ENCODE measurements around the gene LSM14A.
"Not testable (repeated sequence)": the region's sequence is repeated elsewhere in the genome, so short reads cannot be mapped to it uniquely, and the experiment has no call there.

Gene LSM14A

DNA sequence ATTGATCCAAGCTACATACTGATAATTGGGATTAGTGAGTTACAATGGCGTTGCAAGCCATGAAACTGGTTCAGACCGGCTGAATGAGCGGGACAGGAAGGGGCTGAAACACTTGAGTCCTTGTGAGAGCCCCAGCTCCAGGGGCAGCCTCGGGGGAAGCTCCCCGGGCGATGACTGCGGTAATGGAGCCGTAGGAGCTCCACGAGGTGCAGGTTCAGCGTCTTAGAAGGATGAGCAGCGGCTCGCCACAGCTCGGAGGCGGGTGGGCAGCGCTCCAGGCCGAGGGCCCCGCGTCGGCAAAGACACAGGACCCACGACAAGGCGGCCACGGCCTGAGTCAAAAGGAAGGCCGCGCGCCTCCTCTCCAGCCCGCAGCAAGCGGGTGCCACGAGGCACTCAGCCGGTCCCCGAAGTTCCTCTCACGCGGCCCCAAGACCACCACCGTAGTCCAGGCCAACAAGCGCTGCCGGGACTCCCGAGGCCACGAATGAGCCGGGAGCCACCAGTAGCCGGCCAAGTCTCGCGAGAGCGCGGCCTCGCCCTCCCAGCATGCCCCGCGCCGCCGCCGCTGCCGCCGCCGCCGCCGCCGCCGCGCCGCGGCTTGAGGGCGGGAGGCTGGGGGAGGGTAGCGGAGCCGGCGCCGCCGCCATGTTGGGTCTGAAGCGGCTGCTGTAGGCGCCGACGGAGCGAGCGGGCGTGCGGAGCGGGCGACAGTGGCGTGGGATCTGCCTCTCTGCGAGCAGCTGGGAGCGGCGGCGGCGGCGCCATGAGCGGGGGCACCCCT, at the start of gene LSM14A:
Gene LSM14A, plus strand, starts transcription at position 628 of the 784 bp plus-strand sequence. Its CDS starts 139 bp downstream, at position 767.
- DNase-seq (ENCODE audit: low spot score), result peak; percentile 79

DNA sequence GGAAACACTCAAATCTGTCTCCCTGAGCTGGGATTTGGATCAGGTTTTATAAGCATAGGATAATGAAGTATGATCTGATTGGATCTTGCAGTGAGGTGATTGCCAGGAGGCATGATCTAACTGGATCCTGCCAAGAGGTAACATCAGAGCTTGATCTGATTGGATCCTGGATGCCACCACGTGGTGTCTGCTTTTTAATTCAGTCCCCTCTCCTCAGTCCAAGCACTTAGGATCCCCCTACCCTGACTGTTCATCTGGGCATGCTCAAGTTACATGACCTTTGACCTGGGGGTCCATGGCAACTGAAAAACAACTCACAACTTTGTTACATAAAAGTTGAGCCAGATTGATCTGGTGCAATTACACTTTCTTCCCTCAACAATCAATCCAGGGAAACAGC, 47.5 kb upstream of the LSM14A start:
- no peak for DNase-seq (ENCODE audit: low spot score)

GRCh38 chr19:34126966-34127365, 45.3 kb upstream of the LSM14A start:
- no peak for DNase-seq (ENCODE audit: low spot score)

DNA sequence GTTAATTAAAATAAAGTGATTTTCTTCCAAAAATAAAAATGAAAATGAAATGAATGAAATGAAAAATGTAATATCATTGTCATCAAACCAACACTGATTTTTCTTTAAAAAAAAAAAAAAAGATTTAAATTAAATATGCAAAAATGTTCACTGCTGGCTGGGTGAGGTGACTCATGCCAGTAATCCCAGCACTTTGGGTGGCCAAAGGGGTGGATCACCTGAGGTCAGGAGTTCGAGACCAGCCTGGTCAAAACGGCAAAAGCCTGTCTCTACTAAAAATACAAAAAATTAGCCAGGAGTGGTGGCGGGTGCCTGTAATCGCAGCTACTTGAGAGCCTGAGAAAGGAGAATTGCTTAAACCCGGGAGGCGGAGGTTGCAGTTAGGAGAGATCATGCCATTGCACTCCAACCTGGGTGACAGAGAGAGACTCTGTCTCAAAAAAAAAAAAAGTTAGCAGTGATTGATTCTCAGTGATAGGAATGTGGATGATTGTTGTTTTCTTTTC, 44.6 kb upstream of the LSM14A start:
- no peak for DNase-seq (ENCODE audit: low spot score)

DNA sequence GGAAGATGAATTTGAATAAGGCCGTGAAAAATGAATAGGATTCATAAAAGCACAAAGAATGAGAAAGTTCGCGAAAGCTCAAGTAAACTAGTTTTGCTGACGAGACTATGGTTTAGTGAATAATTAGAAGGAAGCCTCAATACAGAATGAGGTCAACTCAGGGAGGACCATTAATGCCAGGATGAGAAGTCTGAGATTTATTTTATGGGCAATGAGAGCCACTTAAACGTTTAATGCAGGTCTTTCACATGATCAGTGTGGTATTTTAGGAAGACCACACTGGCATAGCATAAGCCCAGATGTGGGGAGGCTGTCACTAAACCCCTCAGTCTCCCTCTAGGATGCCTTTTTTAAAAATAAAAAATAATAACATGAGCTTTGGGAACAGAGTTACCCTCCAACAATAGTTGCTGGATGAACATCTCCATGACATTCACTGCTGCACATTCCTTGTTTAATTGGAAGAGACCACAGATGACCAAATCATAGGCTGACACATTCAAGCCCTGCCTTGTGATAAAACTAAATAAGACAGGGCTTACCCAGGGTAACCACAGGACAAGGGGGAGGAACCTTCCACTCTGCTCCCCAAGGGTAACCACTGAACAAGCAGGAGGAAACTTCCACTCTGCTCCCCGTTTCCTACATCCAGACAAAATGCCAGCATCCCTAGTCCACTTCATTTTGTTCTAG, 43.6 kb upstream of the LSM14A start:
- DNase-seq (ENCODE audit: low spot score), result no peak

GRCh38 chr19:34131100-34131499, 41.2 kb upstream of the LSM14A start:
- DNase-seq (ENCODE audit: low spot score), result no peak

DNA sequence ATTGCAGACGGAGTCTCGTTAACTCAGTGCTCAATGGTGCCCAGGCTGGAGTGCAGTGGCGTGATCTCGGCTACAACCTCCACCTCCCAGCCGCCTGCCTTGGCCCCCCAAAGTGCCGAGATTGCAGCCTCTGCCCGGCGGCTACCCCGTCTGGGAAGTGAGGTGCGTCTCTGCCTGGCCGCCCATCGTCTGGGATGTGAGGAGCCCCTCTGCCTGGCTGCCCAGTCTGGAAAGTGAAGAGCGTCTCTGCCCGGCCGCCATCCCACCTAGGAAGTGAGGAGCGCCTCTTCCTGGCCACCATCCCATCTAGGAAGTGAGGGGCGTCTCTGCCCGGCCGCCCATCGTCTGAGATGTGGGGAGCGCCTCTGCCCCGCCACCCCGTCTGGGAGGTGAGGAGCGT, 40.2 kb upstream of the LSM14A start:
- not testable (repeated sequence) for DNase-seq (ENCODE audit: low spot score)

DNA sequence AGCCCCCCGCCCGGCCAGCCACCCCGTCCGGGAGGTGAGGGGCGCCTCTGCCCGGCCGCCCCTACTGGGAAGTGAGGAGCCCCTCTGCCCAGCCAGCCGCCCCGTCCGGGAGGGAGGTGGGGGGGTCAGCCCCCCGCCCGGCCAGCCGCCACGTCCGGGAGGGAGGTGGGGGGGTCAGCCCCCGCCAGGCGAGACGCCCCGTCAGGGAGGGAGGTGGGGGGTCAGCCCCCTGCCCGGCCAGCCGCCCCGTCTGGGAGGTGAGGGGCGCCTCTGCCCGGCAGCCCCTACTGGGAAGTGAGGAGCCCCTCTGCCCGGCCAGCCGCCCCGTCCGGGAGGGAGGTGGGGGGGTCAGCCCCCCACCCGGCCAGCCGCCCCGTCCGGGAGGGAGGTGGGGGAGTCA, 39.6 kb upstream of the LSM14A start:
- not testable (repeated sequence) for DNase-seq (ENCODE audit: low spot score)

GRCh38 chr19:34134190-34135053, 37.9 kb upstream of the LSM14A start:
- peak; percentile 79 for DNase-seq (ENCODE audit: low spot score)

GRCh38 chr19:34135054-34135800, 37.1 kb upstream of the LSM14A start:
- DNase-seq (ENCODE audit: low spot score), result no peak

DNA sequence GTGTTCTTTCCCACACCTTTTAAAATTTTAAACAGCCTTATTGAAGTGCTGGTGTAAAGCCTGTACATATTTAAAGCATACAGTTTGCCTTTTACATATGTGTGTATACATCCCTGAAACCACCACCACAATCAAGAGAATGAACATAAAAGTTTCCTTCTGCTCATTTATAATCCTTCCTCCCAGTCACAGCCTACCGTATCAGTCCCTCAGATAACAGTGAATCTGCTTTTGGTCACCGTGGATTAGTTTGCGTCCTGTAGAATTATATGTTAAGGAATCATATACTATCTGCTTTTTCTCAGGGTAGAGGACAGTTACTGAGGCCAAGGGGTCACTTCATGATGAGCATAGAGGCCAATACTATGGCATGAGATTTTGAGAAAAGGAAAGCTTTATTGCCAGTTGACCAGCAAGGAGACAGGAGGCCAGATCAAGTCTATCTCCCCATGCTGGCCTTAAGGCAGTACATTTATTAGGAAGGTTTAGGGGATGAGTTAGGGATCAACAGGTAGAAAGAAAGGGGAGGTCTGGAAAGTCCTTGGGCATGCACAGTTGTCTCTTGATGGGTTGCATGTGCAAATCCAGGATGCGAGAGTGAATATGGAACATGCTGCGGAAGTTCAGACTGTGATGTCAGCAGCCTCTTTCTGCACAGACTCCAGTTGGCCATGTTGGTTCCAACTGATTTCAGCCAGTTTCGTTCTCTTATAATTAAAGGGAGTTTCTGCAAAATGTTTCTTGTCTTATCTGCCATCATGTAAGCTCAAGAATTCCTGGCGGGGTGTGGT, 36.3 kb upstream of the LSM14A start:
- DNase-seq (ENCODE audit: low spot score), result no peak

- no peak for DNase-seq (ENCODE audit: low spot score)
These were observed 31.3 kb upstream of the LSM14A start for GRCh38 chr19:34141025-34141424.

DNA sequence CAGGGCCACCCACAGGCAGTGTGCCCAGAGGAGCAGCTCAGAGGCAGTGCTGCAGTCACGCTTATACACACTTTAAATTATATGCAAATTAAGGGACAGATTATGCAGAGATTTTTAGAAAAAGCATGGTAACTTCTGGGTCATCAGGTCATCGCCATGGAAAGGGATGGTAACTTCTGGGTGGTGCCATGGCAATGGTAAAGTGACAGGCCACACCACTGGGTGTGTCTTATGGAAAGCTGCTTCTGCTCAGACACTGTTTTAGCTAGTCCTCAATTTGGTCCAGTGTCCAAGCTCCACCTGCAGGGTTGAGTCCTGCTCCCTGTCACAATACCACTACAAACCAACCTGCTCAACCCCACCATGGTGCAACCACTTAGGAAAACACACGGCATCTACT, 29.9 kb upstream of the LSM14A start:
- no peak for DNase-seq (ENCODE audit: low spot score)

DNA sequence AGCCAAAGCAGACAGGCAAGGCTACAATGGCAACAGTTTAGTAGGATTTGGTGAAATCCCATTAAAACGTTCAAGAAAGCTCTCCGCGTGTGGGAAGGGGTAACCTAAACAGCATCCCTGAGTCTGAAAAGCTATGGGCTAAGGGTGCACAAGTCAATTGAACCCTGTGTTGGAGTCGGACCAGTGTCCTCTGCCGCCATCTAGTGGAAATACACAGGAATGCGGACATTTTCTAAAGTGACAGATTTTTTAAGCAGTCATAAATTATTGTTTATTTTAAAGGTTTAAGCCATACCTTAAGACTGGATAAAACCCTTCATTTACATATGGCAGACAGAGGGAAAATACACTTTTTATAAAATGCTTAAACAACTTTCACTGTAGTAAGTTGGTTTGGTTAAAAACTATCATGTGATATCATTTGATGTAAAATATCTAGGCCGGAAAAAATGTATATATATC, 26.5 kb upstream of the LSM14A start:
- peak; percentile 40 for DNase-seq (ENCODE audit: low spot score)

- DNase-seq (ENCODE audit: low spot score), result no peak
These were observed 23.6 kb upstream of the LSM14A start for GRCh38 chr19:34148658-34149185.

- DNase-seq (ENCODE audit: low spot score), result no peak
These were observed 22.4 kb upstream of the LSM14A start for GRCh38 chr19:34149873-34150272.

- no peak for DNase-seq (ENCODE audit: low spot score)
These were observed 21.7 kb upstream of the LSM14A start for GRCh38 chr19:34150558-34150957.

GRCh38 chr19:34151439-34151838, 20.9 kb upstream of the LSM14A start:
- DNase-seq (ENCODE audit: low spot score), result no peak

- no peak for DNase-seq (ENCODE audit: low spot score)
These were observed 17.9 kb upstream of the LSM14A start for GRCh38 chr19:34154401-34154800.

GRCh38 chr19:34155686-34156085, 16.6 kb upstream of the LSM14A start:
- no peak for DNase-seq (ENCODE audit: low spot score)

Data from globus pallidus (tissue), 1 donor.